ENCODE measurements around the gene GAS7.

DNA sequence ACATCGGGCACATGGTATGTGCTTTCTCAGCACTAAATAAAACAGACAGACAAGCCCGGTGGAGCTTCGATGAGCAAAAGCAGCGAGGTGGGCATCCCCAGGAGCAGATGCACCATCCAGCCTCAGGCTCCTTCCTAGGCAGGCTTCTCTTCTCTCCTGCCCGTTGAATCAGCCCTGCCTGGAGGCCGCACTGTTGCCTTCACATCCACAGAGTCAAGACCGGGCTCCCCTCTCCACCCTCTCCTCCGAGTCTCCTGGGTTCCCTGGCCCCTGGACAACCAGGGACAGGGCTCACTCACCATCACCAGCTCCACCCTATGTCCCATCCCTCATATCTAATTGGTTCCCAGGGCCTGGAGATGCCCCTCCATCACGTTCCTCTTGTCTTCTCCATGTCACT lies 213.6 kb downstream of the GAS7 start:
- TF ChIP-seq, protein P1, sequence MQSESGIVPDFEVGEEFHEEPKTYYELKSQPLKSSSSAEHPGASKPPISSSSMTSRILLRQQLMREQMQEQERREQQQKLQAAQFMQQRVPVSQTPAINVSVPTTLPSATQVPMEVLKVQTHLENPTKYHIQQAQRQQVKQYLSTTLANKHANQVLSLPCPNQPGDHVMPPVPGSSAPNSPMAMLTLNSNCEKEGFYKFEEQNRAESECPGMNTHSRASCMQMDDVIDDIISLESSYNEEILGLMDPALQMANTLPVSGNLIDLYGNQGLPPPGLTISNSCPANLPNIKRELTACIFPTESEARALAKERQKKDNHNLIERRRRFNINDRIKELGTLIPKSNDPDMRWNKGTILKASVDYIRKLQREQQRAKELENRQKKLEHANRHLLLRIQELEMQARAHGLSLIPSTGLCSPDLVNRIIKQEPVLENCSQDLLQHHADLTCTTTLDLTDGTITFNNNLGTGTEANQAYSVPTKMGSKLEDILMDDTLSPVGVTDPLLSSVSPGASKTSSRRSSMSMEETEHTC (IDR thresholded peaks at IDR 0.05), result no peak
- TF ChIP-seq RBM22 (IDR thresholded peaks at IDR 0.05; ENCODE audit: low read depth, low read length, poor library complexity, severe bottlenecking), result no peak
